Measurements from ENCODE around the gene ECI2.

Gene ECI2

GRCh38 chr6:4134841-4135664 lies at the start of gene ECI2:
ECI2 (minus strand) TSS chr6:4135575; CDS start chr6:4135560, 15 bp downstream.
- DNase-seq = peak; percentile 9 to 91

- no peak for DNase-seq
Measured at GRCh38 chr6:4180652-4181255, 45.4 kb upstream of the ECI2 start.

- DNase-seq = no peak
Measured at GRCh38 chr6:4179960-4180651, 44.7 kb upstream of the ECI2 start.

- DNase-seq = no peak
Measured at GRCh38 chr6:4178737-4179333, 43.5 kb upstream of the ECI2 start.

GRCh38 chr6:4176907-4177306 lies 41.5 kb upstream of the ECI2 start:
- DNase-seq = no peak

GRCh38 chr6:4174042-4174441 lies 38.7 kb upstream of the ECI2 start:
- no peak for DNase-seq

GRCh38 chr6:4172368-4172767 lies 37.0 kb upstream of the ECI2 start:
- no peak for DNase-seq

- DNase-seq = no peak
Measured at GRCh38 chr6:4170297-4170696, 34.9 kb upstream of the ECI2 start.

GRCh38 chr6:4169028-4169789 lies 33.8 kb upstream of the ECI2 start:
- DNase-seq = no peak

- no peak for DNase-seq
Measured at GRCh38 chr6:4167833-4168232, 32.5 kb upstream of the ECI2 start.

- no peak for DNase-seq
Measured at GRCh38 chr6:4167123-4167522, 31.7 kb upstream of the ECI2 start.

GRCh38 chr6:4164456-4164855 lies 29.1 kb upstream of the ECI2 start:
- DNase-seq = no peak

GRCh38 chr6:4164117-4164442 lies 28.7 kb upstream of the ECI2 start:
- no peak for DNase-seq

GRCh38 chr6:4163408-4164116 lies 28.2 kb upstream of the ECI2 start:
- DNase-seq = no peak

GRCh38 chr6:4162370-4162769 lies 27.0 kb upstream of the ECI2 start:
- no peak for DNase-seq

- no peak for DNase-seq
Measured at GRCh38 chr6:4159491-4159890, 24.1 kb upstream of the ECI2 start.

GRCh38 chr6:4157506-4157905 lies 22.1 kb upstream of the ECI2 start:
- DNase-seq = no peak

GRCh38 chr6:4155848-4156466 lies 20.6 kb upstream of the ECI2 start:
- peak; percentile 4 to 65 for DNase-seq

- no peak for DNase-seq
Measured at GRCh38 chr6:4153514-4153985, 18.2 kb upstream of the ECI2 start.

- no peak for DNase-seq
Measured at GRCh38 chr6:4145083-4145482, 9.7 kb upstream of the ECI2 start.

- DNase-seq = no peak
Measured at GRCh38 chr6:4139272-4139671, 3.9 kb upstream of the ECI2 start.

GRCh38 chr6:4138186-4138585 lies 2.8 kb upstream of the ECI2 start:
- no peak for DNase-seq
